Natural killer cell (primary cell): ENCODE results near the gene KRT2. TPM values are rescaled to one million over a fixed set of nuclear protein-coding genes. Genes with fewer than 3 reads are reported as not detected.

Experiments used
- ATAC-seq, 3 donors: fragments of 150-1000 bp in 2 of 3; fragments of 200-7000 bp in 1 of 3; cut with Tn5 transposase; 1 replicate in 1 of 3; 2 replicates in 2 of 3; pipeline ENCODE4 v1.10.0; 2021; ENCODE audit warnings: mild to moderate bottlenecking in 2 of 3, moderate library complexity in 2 of 3
- DNase-seq, 2 donors: peaks; one replicate each; pipeline versions ENCODE4 v3.0.0 to v3.0.0-alpha.2; 2013 to 2021; ENCODE audit warnings: mixed read lengths in 1 of 2
- H3K27ac ChIP-seq: one replicate; pipeline ENCODE4 v1.5.1; 2013; ENCODE audit warnings: mild to moderate bottlenecking, low read length
- H3K27me3 ChIP-seq: one replicate; pipeline ENCODE4 v1.6.1; 2013; ENCODE audit warnings: low read length; ENCODE audit not compliant: control insufficient read depth, insufficient read depth
- H3K36me3 ChIP-seq: one replicate; pipeline ENCODE4 v1.6.1; 2013; ENCODE audit warnings: low read length; ENCODE audit not compliant: control insufficient read depth, insufficient read depth
- H3K4me1 ChIP-seq: one replicate; pipeline ENCODE4 v1.6.1; 2013; ENCODE audit warnings: low read length; ENCODE audit not compliant: control insufficient read depth, insufficient read depth
- H3K4me3 ChIP-seq: one replicate; pipeline ENCODE4 v1.5.1; 2013; ENCODE audit warnings: low read length
- H3K9me3 ChIP-seq: one replicate; pipeline ENCODE4 v1.6.1; 2013; ENCODE audit warnings: low read length; ENCODE audit not compliant: control insufficient read depth, insufficient read depth
- H3K27ac Mint-ChIP-seq, 2 donors: one replicate each; pipeline ENCODE4 v1.8.0; 2022; ENCODE audit warnings: mild to moderate bottlenecking in 2 of 2, mixed read lengths in 2 of 2, moderate library complexity in 1 of 2
- H3K27me3 Mint-ChIP-seq, 2 donors: one replicate each; pipeline ENCODE4 v1.8.0; 2022; ENCODE audit warnings: low read depth in 2 of 2, mixed read lengths in 2 of 2
- H3K36me3 Mint-ChIP-seq: one replicate; pipeline ENCODE4 v1.8.0; 2022; ENCODE audit warnings: mixed read lengths
- H3K4me1 Mint-ChIP-seq, 2 donors: one replicate each; pipeline ENCODE4 v1.8.0; 2022; ENCODE audit warnings: mixed read lengths in 2 of 2
- H3K4me3 Mint-ChIP-seq: one replicate; pipeline ENCODE4 v1.8.0; 2022; ENCODE audit warnings: mild to moderate bottlenecking, moderate library complexity, mixed read lengths
- H3K9me3 Mint-ChIP-seq, 2 donors: one replicate each; pipeline ENCODE4 v1.8.0; 2022; ENCODE audit warnings: mixed read lengths in 2 of 2
- CTCF ChIP-seq: fragments of 200-600 bp; IDR thresholded peaks from one replicate; pipeline ENCODE4 v1.8.0; 2022; ENCODE audit warnings: antibody characterized with exemption
- WGBS: methylation state at CpG from one replicate; pipeline ENCODE4 v1.1.7; 2013; ENCODE audit warnings: missing lambda C conversion rate; ENCODE audit not compliant: insufficient coverage; 5-methylcytosine and 5-hydroxymethylcytosine counted together
- intact Hi-C: fragments of 100-400 bp; cut with micrococcal nuclease; formaldehyde crosslinking; loops from one replicate; pipeline ENCODE4 v1.14.2; 2022
- total RNA-seq, 4 donors: library from RNA; stranded (reverse); fragments of 120-200 nt in 1 of 4; gene quantifications; one replicate each; pipeline versions ENCODE4 v1.2.3 to v1.2.4, GENCODE V29; 2013 to 2022

Gene KRT2
- total RNA-seq, 3 donors from 2014 or later (not counting 1 experiment from before 2014, with no cell fraction given) = 0.63 to 1.4 (median 0.66) TPM

- Mint-ChIP-seq H3K4me1 (peaks cover 23 to 26% of the 10 kb centered on the region in 2 donors), H3K27me3 (peaks cover 5 to 10% of the 10 kb centered on the region in 2 donors)
These were observed 43.0 kb upstream of the KRT2 start for GRCh38 chr12:52695039-52695438.

GRCh38 chr12:52694151-52694550 lies 42.1 kb upstream of the KRT2 start:
- Mint-ChIP-seq H3K27me3 (peaks cover 0 to 12% of the 10 kb centered on the region in 2 donors), H3K4me1 (peaks cover 23 to 30% of the 10 kb centered on the region in 2 donors), H3K27ac (no peak overlapping the region), H3K9me3 (no peaks in the 10 kb centered on the region), H3K36me3 (no peaks in the 10 kb centered on the region), H3K4me3 (no peak overlapping the region)
- H3K36me3 ChIP-seq = no peaks in the 10 kb centered on the region
- no peak overlapping the region for H3K4me3 ChIP-seq
- no peak overlapping the region for H3K27ac ChIP-seq
- intact Hi-C loops = no loop called here
- DNase-seq (no peak), ATAC-seq (no peak)
- no peaks in the 10 kb centered on the region for H3K9me3 ChIP-seq
- no CpG with 5 or more reads among the region's 6 CpGs for WGBS
- H3K4me1 ChIP-seq = peaks cover 12% of the 10 kb centered on the region
- peaks cover 4% of the 10 kb centered on the region for H3K27me3 ChIP-seq
- no peak for TF ChIP-seq CTCF

More at GRCh38 chr12:52695039-52695438, 43.0 kb upstream of the KRT2 start:
- Histone ChIP-seq H3K4me3 (no peak overlapping the region), H3K27me3 (peaks cover 2% of the 10 kb centered on the region), H3K4me1 (peaks cover 12% of the 10 kb centered on the region), H3K9me3 (no peaks in the 10 kb centered on the region), H3K36me3 (no peaks in the 10 kb centered on the region), H3K27ac (no peak overlapping the region)
- intact Hi-C loops = no loop called here
- no peak for ATAC-seq
- Mint-ChIP-seq H3K27ac (no peak overlapping the region), H3K36me3 (no peaks in the 10 kb centered on the region), H3K4me3 (no peak overlapping the region), H3K9me3 (no peaks in the 10 kb centered on the region)
- no peak for DNase-seq
- TF ChIP-seq CTCF = no peak
- WGBS = 94% methylated on average over 3 of the region's 3 CpGs

GRCh38 chr12:52693261-52693660 lies 41.2 kb upstream of the KRT2 start:
- H3K27ac Mint-ChIP-seq = no peak overlapping the region
- H3K4me1 Mint-ChIP-seq = peaks cover 24 to 38% of the 10 kb centered on the region in 2 donors
- no peak for DNase-seq
- intact Hi-C loops = no loop called here
- Histone ChIP-seq H3K36me3 (no peaks in the 10 kb centered on the region), H3K4me3 (no peak overlapping the region), H3K27ac (no peak overlapping the region), H3K9me3 (no peaks in the 10 kb centered on the region), H3K27me3 (peaks cover 7% of the 10 kb centered on the region), H3K4me1 (peaks cover 12% of the 10 kb centered on the region)
- TF ChIP-seq CTCF = no peak
- peak overlapping the region; percentile 54 for H3K4me3 Mint-ChIP-seq
- H3K27me3 Mint-ChIP-seq = peaks cover 0 to 19% of the 10 kb centered on the region in 2 donors
- WGBS = 64% methylated on average over 5 of the region's 5 CpGs
- no peaks in the 10 kb centered on the region for H3K9me3 Mint-ChIP-seq
- ATAC-seq = no peak
- no peaks in the 10 kb centered on the region for H3K36me3 Mint-ChIP-seq

- Mint-ChIP-seq H3K9me3 (no peaks in the 10 kb centered on the region), H3K4me3 (peak overlapping the region; percentile 54), H3K27me3 (peaks cover 0 to 22% of the 10 kb centered on the region in 2 donors), H3K4me1 (peaks cover 34 to 48% of the 10 kb centered on the region in 2 donors), H3K27ac (no peak overlapping the region), H3K36me3 (no peaks in the 10 kb centered on the region)
- Histone ChIP-seq H3K9me3 (no peaks in the 10 kb centered on the region), H3K36me3 (no peaks in the 10 kb centered on the region), H3K4me3 (no peak overlapping the region), H3K27me3 (peaks cover 7% of the 10 kb centered on the region), H3K4me1 (peaks cover 20% of the 10 kb centered on the region), H3K27ac (no peak overlapping the region)
- WGBS = 95% methylated on average over 8 of the region's 8 CpGs
- no peak for TF ChIP-seq CTCF
- DNase-seq = no peak
- intact Hi-C loops = no loop called here
- ATAC-seq = no peak
These were observed 40.2 kb upstream of the KRT2 start for GRCh38 chr12:52692254-52692653.
